HEK293 (cell line): ENCODE measurements around the gene MAP6.
A peak's percentile ranks its signal among the peaks of the same experiment; 100 is the strongest.

Source experiments
- HOXC10 ChIP-seq: sonication (generic); formaldehyde crosslinking; IDR thresholded peaks from 2 replicates; pipeline ENCODE4 v1.8.1; 2023; ENCODE audit warnings: mild to moderate bottlenecking, missing genetic modification reagents
- PRDM2 ChIP-seq: fragments of 450-650 bp; formaldehyde crosslinking; IDR thresholded peaks from 2 replicates; pipeline ENCODE4 v1.5.1; 2016; ENCODE audit warnings: missing biosample characterization, missing genetic modification characterization, borderline replicate concordance
- SP2 ChIP-seq: fragments of 450-650 bp; formaldehyde crosslinking; IDR thresholded peaks from 2 replicates; pipeline ENCODE4 v1.5.1; 2016; ENCODE audit warnings: missing biosample characterization, missing genetic modification characterization
- ZBTB10 ChIP-seq: fragments of 450-650 bp; formaldehyde crosslinking; IDR thresholded peaks from 2 replicates; pipeline ENCODE4 v1.5.1; 2016; ENCODE audit warnings: missing biosample characterization, missing genetic modification characterization
- ZBTB20 ChIP-seq: fragments of 450-650 bp; formaldehyde crosslinking; IDR thresholded peaks from 2 replicates; pipeline ENCODE4 v1.5.1; 2016; ENCODE audit warnings: missing biosample characterization, missing genetic modification characterization
- ZNF138 ChIP-seq: fragments of 450-650 bp; formaldehyde crosslinking; IDR thresholded peaks from 2 replicates; pipeline ENCODE4 v1.5.1; 2016; ENCODE audit warnings: missing biosample characterization, missing genetic modification characterization, borderline replicate concordance
- ZNF140 ChIP-seq: fragments of 450-650 bp; formaldehyde crosslinking; IDR thresholded peaks from 2 replicates; pipeline ENCODE4 v1.5.1; 2016; ENCODE audit warnings: missing biosample characterization, missing genetic modification characterization
- ZNF24 ChIP-seq: fragments of 450-650 bp; formaldehyde crosslinking; IDR thresholded peaks from 2 replicates; pipeline ENCODE4 v1.5.1; 2016; ENCODE audit warnings: missing biosample characterization, missing genetic modification characterization
- ZNF335 ChIP-seq: fragments of 450-650 bp; formaldehyde crosslinking; conservative IDR thresholded peaks from 2 replicates; pipeline ENCODE4 v1.5.1; 2016; ENCODE audit warnings: missing biosample characterization, missing genetic modification characterization
- ZNF391 ChIP-seq: fragments of 450-650 bp; formaldehyde crosslinking; IDR thresholded peaks from 2 replicates; pipeline ENCODE4 v1.5.1; 2016; ENCODE audit warnings: low read depth, missing biosample characterization, missing genetic modification characterization, borderline replicate concordance
- ZNF423 ChIP-seq: fragments of 450-650 bp; formaldehyde crosslinking; IDR thresholded peaks from 2 replicates; pipeline ENCODE4 v1.5.1; 2016; ENCODE audit warnings: missing biosample characterization, missing genetic modification characterization
- ZNF544 ChIP-seq: fragments of 450-650 bp; formaldehyde crosslinking; IDR thresholded peaks from 2 replicates; pipeline ENCODE4 v1.5.0; 2017; ENCODE audit warnings: missing biosample characterization, missing genetic modification characterization
- ZNF629 ChIP-seq: fragments of 450-650 bp; formaldehyde crosslinking; IDR thresholded peaks from 2 replicates; pipeline ENCODE4 v1.5.1; 2017; ENCODE audit warnings: missing biosample characterization, missing genetic modification characterization
- ZNF658 ChIP-seq: fragments of 450-650 bp; formaldehyde crosslinking; IDR thresholded peaks from 2 replicates; pipeline ENCODE4; 2016; ENCODE audit warnings: missing biosample characterization, missing genetic modification characterization
- ZNF704 ChIP-seq: fragments of 450-650 bp; formaldehyde crosslinking; IDR thresholded peaks from 2 replicates; pipeline ENCODE4 v1.5.1; 2016; ENCODE audit warnings: missing biosample characterization, missing genetic modification characterization
- ZNF792 ChIP-seq: fragments of 450-650 bp; formaldehyde crosslinking; IDR thresholded peaks from 2 replicates; pipeline ENCODE4 v1.5.1; 2016; ENCODE audit warnings: missing biosample characterization, missing genetic modification characterization
- TF ChIP-seq, protein P1 (sequence below): fragments of 450-650 bp; formaldehyde crosslinking; IDR thresholded peaks from 2 replicates; pipeline ENCODE4 v1.5.1; 2017; ENCODE audit warnings: missing biosample characterization, missing genetic modification characterization
- TF ChIP-seq, protein P2 (sequence below): fragments of 450-650 bp; formaldehyde crosslinking; IDR thresholded peaks from 2 replicates; pipeline ENCODE4 v1.5.1; 2016; ENCODE audit warnings: missing biosample characterization, missing genetic modification characterization
- TF ChIP-seq, protein P3 (sequence below): fragments of 450-650 bp; formaldehyde crosslinking; IDR thresholded peaks from 2 replicates; pipeline ENCODE4 v1.5.1; 2016; ENCODE audit warnings: missing biosample characterization, missing genetic modification characterization

The MAP6 gene

GRCh38 chr11:75562048-75562835 is 106.6 kb downstream of the MAP6 start, which contains the start of gene SERPINH1 (continued):
- TF ChIP-seq ZNF138 (tag by site-specific recombination) (no peak), ZNF629 (tag by site-specific recombination) (no peak), ZBTB20 (peak; percentile 52; the same call in 1 of the 2 replicates), ZNF423 (tag by site-specific recombination) (no peak), ZNF140 (no peak), ZNF335 (tag by site-specific recombination) (peak; percentile 81), ZNF658 (tag by site-specific recombination) (no peak), SP2 (tag by site-specific recombination) (peak; percentile 84), ZBTB10 (tag by site-specific recombination) (peak; percentile 36; the same call in 1 of the 2 replicates), ZNF391 (tag by site-specific recombination) (no peak), ZNF792 (no peak), ZNF704 (tag by site-specific recombination) (no peak), ZNF544 (no peak), PRDM2 (tag by site-specific recombination) (no peak), ZNF24 (tag by site-specific recombination) (0 out of 2 replicates have a peak, but pooled peaks have one; percentile 16), HOXC10 (CRISPR knock-in tag) (no peak)
- TF ChIP-seq, protein P1, sequence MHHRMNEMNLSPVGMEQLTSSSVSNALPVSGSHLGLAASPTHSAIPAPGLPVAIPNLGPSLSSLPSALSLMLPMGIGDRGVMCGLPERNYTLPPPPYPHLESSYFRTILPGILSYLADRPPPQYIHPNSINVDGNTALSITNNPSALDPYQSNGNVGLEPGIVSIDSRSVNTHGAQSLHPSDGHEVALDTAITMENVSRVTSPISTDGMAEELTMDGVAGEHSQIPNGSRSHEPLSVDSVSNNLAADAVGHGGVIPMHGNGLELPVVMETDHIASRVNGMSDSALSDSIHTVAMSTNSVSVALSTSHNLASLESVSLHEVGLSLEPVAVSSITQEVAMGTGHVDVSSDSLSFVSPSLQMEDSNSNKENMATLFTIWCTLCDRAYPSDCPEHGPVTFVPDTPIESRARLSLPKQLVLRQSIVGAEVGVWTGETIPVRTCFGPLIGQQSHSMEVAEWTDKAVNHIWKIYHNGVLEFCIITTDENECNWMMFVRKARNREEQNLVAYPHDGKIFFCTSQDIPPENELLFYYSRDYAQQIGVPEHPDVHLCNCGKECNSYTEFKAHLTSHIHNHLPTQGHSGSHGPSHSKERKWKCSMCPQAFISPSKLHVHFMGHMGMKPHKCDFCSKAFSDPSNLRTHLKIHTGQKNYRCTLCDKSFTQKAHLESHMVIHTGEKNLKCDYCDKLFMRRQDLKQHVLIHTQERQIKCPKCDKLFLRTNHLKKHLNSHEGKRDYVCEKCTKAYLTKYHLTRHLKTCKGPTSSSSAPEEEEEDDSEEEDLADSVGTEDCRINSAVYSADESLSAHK (tag by site-specific recombination): no peak
- TF ChIP-seq, protein P2, sequence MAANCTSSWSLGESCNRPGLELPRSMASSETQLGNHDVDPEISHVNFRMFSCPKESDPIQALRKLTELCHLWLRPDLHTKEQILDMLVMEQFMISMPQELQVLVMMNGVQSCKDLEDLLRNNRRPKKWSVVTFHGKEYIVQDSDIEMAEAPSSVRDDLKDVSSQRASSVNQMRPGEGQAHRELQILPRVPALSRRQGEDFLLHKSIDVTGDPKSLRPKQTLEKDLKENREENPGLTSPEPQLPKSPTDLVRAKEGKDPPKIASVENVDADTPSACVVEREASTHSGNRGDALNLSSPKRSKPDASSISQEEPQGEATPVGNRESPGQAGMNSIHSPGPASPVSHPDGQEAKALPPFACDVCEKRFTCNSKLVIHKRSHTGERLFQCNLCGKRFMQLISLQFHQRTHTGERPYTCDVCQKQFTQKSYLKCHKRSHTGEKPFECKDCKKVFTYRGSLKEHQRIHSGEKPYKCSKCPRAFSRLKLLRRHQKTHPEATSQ (tag by site-specific recombination): 0 out of 2 replicates have a peak, but pooled peaks have one; percentile 59
- TF ChIP-seq, protein P3, sequence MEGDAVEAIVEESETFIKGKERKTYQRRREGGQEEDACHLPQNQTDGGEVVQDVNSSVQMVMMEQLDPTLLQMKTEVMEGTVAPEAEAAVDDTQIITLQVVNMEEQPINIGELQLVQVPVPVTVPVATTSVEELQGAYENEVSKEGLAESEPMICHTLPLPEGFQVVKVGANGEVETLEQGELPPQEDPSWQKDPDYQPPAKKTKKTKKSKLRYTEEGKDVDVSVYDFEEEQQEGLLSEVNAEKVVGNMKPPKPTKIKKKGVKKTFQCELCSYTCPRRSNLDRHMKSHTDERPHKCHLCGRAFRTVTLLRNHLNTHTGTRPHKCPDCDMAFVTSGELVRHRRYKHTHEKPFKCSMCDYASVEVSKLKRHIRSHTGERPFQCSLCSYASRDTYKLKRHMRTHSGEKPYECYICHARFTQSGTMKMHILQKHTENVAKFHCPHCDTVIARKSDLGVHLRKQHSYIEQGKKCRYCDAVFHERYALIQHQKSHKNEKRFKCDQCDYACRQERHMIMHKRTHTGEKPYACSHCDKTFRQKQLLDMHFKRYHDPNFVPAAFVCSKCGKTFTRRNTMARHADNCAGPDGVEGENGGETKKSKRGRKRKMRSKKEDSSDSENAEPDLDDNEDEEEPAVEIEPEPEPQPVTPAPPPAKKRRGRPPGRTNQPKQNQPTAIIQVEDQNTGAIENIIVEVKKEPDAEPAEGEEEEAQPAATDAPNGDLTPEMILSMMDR (tag by site-specific recombination): no peak
